ENCODE results near the gene FBXW5.

The FBXW5 gene, protein sequence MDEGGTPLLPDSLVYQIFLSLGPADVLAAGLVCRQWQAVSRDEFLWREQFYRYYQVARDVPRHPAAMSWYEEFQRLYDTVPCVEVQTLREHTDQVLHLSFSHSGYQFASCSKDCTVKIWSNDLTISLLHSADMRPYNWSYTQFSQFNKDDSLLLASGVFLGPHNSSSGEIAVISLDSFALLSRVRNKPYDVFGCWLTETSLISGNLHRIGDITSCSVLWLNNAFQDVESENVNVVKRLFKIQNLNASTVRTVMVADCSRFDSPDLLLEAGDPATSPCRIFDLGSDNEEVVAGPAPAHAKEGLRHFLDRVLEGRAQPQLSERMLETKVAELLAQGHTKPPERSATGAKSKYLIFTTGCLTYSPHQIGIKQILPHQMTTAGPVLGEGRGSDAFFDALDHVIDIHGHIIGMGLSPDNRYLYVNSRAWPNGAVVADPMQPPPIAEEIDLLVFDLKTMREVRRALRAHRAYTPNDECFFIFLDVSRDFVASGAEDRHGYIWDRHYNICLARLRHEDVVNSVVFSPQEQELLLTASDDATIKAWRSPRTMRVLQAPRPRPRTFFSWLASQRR

DNA sequence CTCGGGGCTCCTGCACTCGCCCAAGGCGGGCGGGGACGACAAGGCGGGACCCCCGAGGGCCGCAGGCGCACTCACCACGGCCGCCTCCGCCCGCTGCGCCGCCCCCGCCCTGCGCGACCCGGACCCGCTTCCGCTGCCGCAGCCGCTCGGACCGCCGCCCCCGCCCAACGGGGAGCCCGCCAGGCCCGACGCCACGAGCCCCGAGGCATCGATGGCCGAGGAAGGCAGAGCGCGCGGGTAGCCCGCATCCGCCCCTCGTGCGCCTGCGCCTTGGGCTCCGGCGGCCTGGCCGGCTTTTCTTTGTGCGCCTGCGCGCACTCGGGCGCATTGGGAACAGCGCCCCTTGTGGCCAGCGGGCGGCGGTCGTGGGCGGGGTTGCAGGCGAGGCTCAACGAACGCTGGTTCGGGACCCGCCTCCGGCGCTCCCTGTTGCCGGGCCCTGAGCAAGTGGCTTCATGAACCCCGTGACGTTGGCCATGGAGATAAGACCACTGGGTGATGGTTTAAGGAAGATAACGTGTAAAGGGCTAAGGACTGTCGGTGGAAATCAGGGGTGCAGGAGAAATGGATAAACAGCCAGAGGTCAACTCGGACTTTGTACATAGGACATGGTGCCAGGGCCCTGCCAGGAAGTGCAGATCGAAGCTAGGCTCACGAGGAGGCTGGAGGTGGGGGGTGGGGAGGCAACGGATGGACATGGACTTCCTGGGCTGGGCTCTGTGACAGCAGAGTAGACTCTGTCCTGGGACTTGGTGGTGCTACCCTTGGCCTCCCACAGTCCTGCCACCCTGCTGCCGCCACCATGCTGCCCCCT, at the start of gene FBXW5, which contains the start of gene C8G:
Gene FBXW5, minus strand, starts transcription at position 220 of the 814 bp plus-strand sequence. CDS start 655 bp downstream, outside the sequence.
Gene C8G, plus strand, starts transcription at position 725 of the 814 bp plus-strand sequence. Its CDS starts 78 bp downstream, at position 803.
- peak within 1 kb of the TSS; percentile 70 to 99 (median 88) for H3K4me3 ChIP-seq
- H3K27ac ChIP-seq = peak within 1 kb of the TSS; percentile 74 to 98 (median 93)

DNA sequence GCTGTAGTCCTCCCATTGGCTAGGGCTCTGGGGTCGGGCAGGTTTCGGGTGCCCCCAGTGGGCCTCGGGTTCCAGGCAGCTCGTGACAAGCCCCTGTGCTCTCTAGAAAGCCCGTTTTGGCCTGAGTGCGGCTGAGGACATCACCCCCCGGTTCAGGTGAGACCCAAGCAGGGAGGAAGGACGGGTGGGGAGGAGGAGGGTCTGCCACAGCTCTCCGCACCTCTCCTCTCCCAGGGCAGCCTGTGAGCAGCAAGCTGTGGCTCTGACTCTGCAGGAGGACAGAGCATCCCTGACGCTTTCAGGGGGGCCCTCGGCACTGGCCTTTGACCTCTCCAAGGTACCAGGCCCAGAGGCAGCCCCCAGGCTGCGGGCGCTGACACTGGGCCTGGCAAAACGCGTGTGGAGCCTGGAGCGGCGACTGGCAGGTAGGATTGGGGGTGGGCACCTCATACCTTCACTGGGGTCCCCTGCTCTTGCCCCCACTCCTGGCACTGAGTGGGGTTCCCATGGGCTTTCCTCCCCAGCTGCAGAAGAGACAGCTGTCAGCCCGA, 48.4 kb upstream of the FBXW5 start:
- Histone ChIP-seq H3K4me3 (peak overlapping the region; percentile 52 to 77 (median 62)), H3K27ac (peak overlapping the region; percentile 24 to 92 (median 82))

DNA sequence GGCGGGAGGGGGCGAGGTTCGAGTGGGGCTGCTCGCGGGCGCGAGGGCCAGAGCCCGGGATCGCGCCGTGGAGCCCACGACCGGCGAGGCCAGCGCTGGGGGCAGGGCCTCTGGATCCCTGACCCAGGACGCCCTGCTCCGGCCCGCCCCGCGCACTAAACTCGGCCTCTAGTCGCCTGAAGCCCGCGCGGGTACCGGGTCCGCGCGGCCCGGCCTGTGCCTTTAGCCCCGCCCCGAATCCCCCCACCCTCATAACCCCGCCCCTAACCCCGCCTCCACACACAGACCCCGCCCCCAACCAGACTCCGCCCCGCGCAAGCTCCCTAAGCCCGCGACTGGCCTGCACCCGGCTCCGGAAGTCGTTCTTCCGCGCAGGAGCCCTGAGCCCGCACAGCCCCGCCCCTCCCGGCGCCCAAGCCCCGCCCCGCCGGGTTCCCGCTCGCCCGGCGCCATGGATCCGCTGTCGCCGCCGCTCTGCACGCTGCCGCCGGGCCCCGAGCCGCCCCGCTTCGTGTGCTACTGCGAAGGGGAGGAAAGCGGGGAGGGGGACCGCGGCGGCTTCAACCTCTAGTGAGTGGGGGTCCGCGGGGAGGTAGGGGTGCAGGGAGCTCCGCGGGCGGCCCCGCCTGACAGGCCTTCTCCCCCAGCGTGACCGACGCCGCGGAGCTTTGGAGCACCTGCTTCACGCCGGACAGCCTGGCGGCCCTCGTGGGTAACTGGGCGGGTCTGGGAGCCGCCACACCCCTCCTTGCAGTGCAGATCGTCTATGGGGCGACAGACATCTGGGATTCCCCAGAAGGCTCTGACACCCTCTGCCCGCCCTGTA, 47.7 kb upstream of the FBXW5 start, which contains the start of gene PAXX:
Gene PAXX, plus strand, starts transcription at position 430 of the 826 bp plus-strand sequence. Its CDS starts 22 bp downstream, at position 452.
- H3K27ac ChIP-seq = peak within 1 kb of the TSS; percentile 24 to 92 (median 82)
- H3K4me3 ChIP-seq = peak within 1 kb of the TSS; percentile 52 to 77 (median 62)

DNA sequence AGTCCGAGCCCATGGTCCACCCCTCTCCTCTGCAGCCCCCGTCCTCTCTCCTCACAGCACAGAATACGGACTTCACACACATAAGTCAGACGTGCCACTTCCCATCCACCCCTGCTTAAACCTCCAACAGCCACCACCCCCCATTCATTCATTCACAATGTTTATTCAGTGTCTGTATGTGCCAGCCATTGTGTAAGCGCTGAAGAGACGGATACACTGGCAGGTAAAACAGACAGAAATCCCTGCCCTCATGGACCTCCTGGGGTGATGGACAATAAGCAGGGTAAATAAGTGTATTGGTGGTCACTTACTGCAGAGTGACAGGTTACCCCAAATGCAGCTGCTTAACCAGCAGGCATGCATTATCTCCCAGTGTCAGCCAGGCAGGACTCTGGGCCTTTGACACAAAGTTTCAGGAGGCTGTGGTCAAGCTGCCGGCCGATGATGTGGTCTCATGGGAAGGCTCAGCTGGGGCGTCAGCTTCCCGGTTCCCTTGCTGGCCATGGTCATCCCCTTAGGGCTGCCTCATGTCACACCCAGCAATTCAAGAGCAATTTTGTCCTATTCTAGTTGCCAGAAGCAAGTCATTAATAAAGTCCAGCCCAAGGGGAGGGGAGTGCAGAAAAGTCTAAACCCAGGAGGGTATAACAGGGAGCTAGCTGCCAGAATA, 45.8 kb upstream of the FBXW5 start:
- Histone ChIP-seq H3K4me3 (no peak overlapping the region), H3K27ac (no peak overlapping the region)

DNA sequence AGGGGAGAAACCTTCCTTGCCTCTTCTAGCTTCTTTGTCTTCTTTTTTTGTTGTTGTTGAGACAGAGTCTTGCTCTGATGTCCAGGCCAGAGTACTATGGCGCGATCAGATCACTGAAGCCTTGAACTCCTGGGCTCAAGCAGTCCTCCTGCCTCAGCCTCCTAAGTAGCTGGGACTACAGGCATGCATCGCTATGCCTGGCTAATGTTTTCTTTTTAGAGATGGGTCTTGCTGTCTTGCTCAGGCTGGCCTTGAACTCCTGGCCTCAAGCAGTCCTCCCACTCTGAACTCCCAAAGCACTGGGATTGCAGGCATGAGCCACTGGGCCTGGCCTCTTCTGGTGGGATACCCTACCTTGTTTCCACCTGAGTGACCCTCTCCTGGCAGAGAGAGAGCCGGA, 44.3 kb upstream of the FBXW5 start:
- H3K27ac ChIP-seq = no peak overlapping the region
- H3K4me3 ChIP-seq = no peak overlapping the region

DNA sequence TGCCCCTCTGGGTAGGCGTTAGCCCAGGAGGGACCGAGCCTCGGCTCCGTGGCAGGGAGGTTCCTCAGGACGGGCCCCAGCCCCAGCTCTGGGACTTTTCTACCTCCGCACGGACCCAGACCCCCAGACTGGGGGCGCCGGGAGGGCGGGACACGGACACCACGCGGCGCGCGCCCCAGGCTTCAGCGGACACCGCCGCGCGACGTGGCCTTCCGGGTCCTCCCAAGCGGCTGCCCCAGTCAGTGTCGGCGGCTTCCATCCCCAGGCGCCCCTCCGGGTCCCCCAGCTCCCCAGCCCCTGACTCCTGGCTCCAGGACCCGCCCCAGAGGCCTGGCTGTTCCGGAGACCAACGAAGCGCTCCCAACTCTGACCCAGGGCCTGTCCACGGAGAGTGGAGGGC, 41.3 kb upstream of the FBXW5 start:
- H3K27ac ChIP-seq = no peak overlapping the region
- H3K4me3 ChIP-seq = no peak overlapping the region

DNA sequence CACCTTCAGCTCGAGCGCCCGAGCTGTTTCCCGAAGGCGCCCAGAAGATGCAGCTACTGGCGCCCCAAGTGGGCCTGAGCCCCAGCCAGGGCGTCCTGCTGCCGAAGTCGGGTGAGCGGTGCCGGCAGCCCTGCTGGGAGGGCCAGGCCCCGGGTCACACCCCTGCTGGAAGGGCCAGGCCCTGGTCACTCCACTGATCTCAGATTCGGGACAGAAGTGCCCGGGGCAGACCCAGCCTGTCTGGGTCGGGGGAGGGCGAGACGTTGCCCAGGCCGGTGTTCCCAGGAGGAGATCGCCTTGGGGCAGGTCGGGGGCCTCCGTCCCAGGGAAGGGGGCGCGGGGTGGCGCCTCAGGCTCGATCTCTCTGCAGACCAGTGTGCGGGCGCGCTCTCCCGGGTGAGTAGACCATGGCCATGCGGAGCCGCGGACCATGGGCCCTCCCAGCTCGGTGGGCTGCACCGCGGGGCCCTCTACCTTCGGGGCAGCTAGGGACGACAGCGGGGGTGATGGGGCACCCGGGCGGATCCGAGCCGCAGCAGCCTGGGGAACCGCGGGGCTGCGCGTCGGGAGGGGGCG, 40.6 kb upstream of the FBXW5 start:
- Histone ChIP-seq H3K27ac (no peak overlapping the region), H3K4me3 (no peak overlapping the region)

DNA sequence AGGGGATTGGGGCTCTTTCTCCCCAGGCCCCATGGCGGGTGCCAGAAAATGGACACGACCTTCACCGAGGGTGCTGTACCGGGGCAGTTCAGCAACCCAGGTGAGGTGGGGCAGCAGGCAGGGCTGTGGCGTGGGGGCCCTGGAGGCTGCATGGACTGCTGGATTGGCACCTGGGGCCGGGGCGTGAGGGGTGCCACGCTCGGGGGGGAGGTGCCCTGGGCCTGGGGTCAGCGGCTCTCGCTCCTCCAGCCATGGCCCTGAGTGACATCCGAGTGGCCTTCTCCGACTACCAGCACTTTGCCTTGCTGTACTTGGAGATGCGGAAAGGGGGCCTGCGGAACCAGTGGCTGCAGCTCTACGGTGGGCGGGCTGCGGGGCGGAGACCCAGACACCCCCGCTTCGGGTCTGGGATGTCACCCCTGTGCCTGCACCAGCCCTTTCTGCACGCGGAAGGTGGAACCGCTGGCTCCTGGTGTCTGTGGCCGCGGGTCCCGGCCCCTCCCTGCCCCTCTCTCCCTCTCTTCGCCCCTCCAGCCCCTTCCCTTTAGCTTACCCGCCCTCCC, 40.0 kb upstream of the FBXW5 start:
- H3K27ac ChIP-seq = no peak overlapping the region
- H3K4me3 ChIP-seq = no peak overlapping the region

DNA sequence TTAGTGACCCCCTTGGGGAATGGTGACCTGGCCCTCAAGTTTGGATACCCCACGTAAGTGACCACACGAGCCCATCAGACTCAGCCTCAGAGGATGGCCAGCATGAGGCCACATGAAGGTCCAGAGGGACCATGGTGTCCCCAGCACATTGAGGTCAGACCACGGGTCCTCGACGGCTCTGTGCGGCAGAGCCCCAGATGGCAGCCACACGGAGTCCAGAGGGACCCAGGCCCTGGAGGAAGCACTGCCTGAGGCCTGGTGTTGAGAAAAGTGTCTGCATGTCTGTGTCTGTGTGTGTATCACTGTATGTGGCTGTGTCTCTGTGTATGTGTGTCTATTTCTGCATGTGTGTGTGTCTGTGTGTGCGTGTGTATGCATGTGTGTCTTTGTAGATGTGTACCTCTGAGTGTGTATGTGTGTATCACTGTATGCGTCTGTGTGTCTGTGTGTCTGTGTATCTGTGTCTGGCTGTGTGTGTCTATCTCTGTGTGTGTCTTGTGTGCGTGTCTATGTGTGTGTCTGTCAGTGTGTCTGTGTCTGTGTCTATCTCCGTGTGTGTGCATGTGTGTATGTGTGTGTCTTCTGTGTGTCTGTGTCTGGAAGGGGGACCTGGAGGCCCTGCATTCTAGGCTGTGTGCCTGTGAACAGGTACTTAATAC, 39.2 kb upstream of the FBXW5 start:
- H3K27ac ChIP-seq = no peak overlapping the region
- H3K4me3 ChIP-seq = no peak overlapping the region

DNA sequence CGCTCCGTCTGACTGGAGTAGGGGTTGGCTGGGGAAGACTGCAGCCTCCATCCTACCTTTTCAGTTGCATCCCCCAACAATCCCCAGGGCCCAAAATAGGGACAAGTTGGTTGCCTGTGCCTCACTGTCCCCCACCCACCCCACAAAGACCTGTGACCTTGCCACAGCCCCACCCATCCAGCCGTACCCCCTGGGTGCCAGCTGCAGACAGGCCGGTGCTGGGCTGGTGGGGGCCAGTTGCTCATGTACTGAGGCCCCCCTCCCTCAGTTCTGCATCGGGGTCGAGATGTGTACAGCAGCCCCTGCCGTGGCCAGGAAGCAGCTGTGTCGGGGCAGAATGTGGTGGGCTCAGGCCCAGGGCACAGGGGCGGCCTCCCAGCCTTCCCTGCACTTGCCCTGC, 38.6 kb upstream of the FBXW5 start:
- H3K27ac ChIP-seq = no peak overlapping the region
- H3K4me3 ChIP-seq = no peak overlapping the region

DNA sequence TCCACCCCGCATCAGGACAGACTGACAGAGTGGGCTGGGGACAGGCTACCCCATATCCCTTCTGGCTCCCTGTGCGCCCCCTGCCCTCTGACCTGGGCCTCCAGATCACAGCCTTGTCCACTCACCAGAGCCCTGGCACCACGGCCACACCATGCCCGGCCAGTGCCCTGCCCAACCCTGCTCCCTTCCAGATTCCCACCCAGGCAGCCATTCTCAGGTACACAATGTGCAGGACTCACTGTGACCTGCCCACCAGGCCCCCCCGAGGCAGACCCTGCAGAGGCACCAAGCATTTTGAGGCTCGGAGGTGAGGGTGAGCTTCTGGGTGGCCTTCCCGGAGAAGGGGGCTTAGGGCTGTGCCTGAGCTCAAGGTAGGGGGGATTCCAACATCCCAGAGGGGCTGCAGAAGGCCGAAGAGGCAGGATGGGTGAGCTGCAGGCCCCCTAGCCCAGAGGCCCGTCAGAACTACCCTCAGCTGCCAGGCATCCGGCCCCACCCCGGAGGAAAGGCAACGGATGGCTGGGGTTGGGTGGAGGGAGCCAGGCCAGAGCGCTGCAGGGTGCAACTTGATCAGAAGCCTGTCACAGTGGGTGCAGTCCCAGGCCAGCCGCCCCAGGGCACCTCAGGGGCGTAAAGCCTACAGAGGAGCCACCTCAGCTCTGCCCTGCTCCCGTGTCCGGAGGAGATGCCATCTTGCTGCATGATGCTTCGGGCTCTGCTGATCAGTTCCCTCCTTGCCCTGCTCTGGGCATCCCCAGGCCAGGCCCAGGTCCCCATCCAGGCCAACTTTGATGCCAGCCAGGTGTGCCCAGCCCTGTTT, 37.9 kb upstream of the FBXW5 start, which contains the start of gene LCNL1:
Gene LCNL1, plus strand, starts transcription at position 762 of the 820 bp plus-strand sequence. CDS start 594 bp downstream, outside the sequence.
- H3K4me3 ChIP-seq = no peak within 1 kb of the TSS
- H3K27ac ChIP-seq = no peak within 1 kb of the TSS

DNA sequence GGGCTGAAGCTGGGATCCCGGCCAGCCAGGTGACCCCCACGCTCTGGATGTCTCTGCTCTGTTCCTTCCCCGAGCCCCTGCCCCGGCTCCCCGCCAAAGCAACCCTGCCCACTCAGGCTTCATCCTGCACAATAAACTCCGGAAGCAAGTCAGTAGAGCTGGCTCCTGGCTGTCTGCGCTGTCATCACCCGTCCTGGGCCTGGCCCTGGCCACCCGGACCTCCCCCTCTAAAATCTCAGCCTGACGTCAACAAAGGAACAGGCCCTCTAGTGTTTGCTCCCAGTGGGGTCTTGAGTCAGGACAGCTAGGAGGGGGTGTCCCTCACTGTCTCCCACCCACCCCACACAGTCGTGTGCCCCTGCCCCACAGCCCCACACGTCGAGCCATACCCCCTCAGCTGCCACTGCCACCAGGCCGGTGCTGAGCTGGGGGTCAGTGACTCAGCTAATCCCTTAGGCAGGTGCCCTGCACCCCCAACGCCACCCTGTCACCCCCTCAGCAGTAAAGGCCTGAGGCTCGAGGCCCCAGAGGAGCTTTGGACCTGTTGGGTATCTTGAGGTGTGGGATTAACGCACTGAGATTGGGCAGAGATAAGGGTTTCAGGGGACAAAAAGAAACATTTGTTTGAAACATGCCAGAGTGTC, 37.2 kb upstream of the FBXW5 start:
- H3K27ac ChIP-seq = no peak overlapping the region
- no peak overlapping the region for H3K4me3 ChIP-seq

DNA sequence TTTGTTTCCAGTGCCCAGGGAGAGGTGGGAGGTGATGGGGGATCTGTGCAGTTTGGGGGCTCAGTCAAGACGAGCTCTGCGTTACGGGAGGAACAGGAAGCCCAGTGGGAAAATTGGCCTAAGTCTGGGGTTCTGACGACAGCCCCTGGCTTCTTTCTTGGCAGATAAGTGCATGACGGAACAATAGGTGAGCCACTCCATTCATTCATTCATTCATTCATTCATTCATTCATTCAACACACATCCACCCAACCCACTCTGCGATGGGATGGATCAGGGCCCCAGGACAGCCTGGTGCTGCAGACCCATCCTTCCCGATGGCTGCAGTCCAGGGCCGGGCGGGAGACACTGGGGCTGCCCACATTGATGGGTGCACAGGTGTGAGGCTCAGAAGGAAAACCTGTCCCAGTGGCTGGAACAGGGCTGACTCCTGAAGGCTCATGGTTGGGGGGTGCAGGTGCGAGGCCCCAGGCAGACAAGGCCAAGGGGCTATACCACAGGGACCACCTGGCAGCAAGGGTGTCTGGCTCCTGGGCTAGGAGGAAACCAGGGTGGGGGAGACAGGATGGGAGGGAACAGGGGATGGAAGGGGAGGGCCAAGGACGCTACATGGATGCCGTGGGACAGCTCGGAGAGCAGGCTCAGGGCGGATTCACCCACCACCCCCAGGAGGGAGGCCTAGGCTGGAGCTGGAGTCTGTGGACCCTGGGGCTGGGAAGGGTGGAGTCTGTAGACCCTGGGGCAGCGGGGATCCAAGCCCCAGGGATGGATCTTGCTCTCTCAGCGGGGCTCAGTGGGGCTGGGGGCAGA, 36.3 kb upstream of the FBXW5 start:
- Histone ChIP-seq H3K4me3 (no peak overlapping the region), H3K27ac (no peak overlapping the region)

DNA sequence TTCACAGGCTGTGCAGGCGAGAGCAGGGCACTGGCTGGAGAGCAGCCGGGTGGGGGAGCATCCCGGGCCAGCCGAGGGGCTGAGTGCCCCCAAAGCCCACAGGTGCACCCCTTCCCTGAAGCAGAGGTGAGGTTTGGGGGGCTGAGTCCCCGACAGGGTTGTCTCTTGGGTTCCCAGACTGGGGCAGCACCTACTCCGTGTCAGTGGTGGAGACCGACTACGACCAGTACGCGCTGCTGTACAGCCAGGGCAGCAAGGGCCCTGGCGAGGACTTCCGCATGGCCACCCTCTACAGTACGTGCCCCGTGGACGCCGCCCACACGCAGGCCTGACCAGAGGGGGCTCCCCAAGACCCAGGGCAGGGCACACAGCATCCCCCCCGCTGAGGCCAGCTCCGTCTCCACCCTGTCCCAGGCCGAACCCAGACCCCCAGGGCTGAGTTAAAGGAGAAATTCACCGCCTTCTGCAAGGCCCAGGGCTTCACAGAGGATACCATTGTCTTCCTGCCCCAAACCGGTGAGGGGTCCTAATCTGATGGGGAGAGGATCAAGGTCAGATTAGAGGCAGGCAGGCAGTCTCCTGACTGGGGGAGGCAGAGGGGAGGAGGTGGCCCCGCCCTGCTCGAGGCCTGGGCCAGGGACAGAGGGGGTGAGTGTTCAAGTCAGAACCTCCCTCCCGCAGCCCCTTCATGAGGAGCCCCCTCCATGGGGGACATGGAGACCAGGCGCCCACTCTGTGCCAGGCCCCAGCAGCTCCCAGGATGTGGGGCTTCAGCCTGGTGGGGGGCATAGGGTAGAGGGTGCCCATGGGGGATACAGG, 35.4 kb upstream of the FBXW5 start:
- no peak overlapping the region for H3K27ac ChIP-seq

More for the DNA sequence above, 35.4 kb upstream of the FBXW5 start:
- H3K4me3 ChIP-seq = no peak overlapping the region

Data from skin epidermis (tissue), 12 donors.